Skeletal muscle satellite cell (primary cell): ENCODE results near the gene INTS2.

ENCODE experiments used
- H3K27me3 ChIP-seq: 2 replicates; pipeline ENCODE4 v1.7.0; 2013; ENCODE audit warnings: low read length; ENCODE audit not compliant: control insufficient read depth, insufficient read depth
- H3K36me3 ChIP-seq: 2 replicates; pipeline ENCODE4 v1.7.0; 2013; ENCODE audit warnings: mild to moderate bottlenecking, control low read depth, low read length; ENCODE audit not compliant: insufficient read depth
- H3K4me1 ChIP-seq: 2 replicates; pipeline ENCODE4 v1.7.0; 2013; ENCODE audit warnings: low read length; ENCODE audit not compliant: control insufficient read depth, insufficient read depth
- H3K4me2 ChIP-seq: 2 replicates; pipeline ENCODE4 v1.7.0; 2013; ENCODE audit warnings: mild to moderate bottlenecking, low read length
- H3K4me3 ChIP-seq: 2 replicates; pipeline ENCODE4 v1.7.0; 2013; ENCODE audit warnings: low read length
- H3K9ac ChIP-seq: 2 replicates; pipeline ENCODE4 v1.7.0; 2013; ENCODE audit warnings: mild to moderate bottlenecking, low read depth, low read length, moderate library complexity
- H3K9me3 ChIP-seq: replicated peaks from 2 replicates; pipeline ENCODE4 v1.7.0; 2013; ENCODE audit warnings: mild to moderate bottlenecking, control low read depth, low read length

INTS2 gene

GRCh38 chr17:61846761-61847375, 80.9 kb downstream of the INTS2 start:
- H3K9ac ChIP-seq: no peak overlapping the region
- H3K4me3 ChIP-seq: no peak overlapping the region
- peaks cover 3% of the 10 kb centered on the region for H3K36me3 ChIP-seq
- H3K9me3 ChIP-seq: no peaks in the 10 kb centered on the region
- no peaks in the 10 kb centered on the region for H3K4me1 ChIP-seq
- H3K27me3 ChIP-seq: no peaks in the 10 kb centered on the region
- no peak overlapping the region for H3K4me2 ChIP-seq

- no peak overlapping the region for H3K9ac ChIP-seq
- H3K4me1 ChIP-seq: no peaks in the 10 kb centered on the region
- H3K36me3 ChIP-seq: no peaks in the 10 kb centered on the region
- no peaks in the 10 kb centered on the region for H3K27me3 ChIP-seq
- H3K4me2 ChIP-seq: no peak overlapping the region
- no peak overlapping the region for H3K4me3 ChIP-seq
- H3K9me3 ChIP-seq: no peaks in the 10 kb centered on the region
Measured at GRCh38 chr17:61846088-61846487, 81.7 kb downstream of the INTS2 start.

- Histone ChIP-seq H3K36me3 (no peaks in the 10 kb centered on the region), H3K27me3 (no peaks in the 10 kb centered on the region), H3K9me3 (no peaks in the 10 kb centered on the region), H3K4me3 (no peak overlapping the region), H3K4me1 (no peaks in the 10 kb centered on the region), H3K4me2 (no peak overlapping the region), H3K9ac (no peak overlapping the region)
Measured at GRCh38 chr17:61843435-61843834, 84.3 kb downstream of the INTS2 start.

- Histone ChIP-seq H3K4me1 (no peaks in the 10 kb centered on the region), H3K4me2 (no peak overlapping the region), H3K36me3 (no peaks in the 10 kb centered on the region)
Measured at GRCh38 chr17:61842899-61843298, 84.9 kb downstream of the INTS2 start.

GRCh38 chr17:61839300-61839786, 88.4 kb downstream of the INTS2 start:
- H3K9me3 ChIP-seq: no peaks in the 10 kb centered on the region
- H3K4me3 ChIP-seq: no peak overlapping the region
- no peaks in the 10 kb centered on the region for H3K27me3 ChIP-seq

More at GRCh38 chr17:61842899-61843298, 84.9 kb downstream of the INTS2 start:
- no peak overlapping the region for H3K9ac ChIP-seq
- no peaks in the 10 kb centered on the region for H3K27me3 ChIP-seq
- no peak overlapping the region for H3K4me3 ChIP-seq
- H3K9me3 ChIP-seq: no peaks in the 10 kb centered on the region

GRCh38 chr17:61837175-61838051, 90.4 kb downstream of the INTS2 start:
- Histone ChIP-seq H3K4me3 (no peak overlapping the region), H3K9ac (no peak overlapping the region), H3K27me3 (no peaks in the 10 kb centered on the region), H3K9me3 (no peaks in the 10 kb centered on the region), H3K4me2 (no peak overlapping the region), H3K4me1 (peaks cover 5% of the 10 kb centered on the region), H3K36me3 (no peaks in the 10 kb centered on the region)

More at GRCh38 chr17:61839300-61839786, 88.4 kb downstream of the INTS2 start:
- Histone ChIP-seq H3K9ac (no peak overlapping the region), H3K4me2 (no peak overlapping the region), H3K4me1 (no peaks in the 10 kb centered on the region), H3K36me3 (no peaks in the 10 kb centered on the region)

GRCh38 chr17:61836266-61837174, 91.3 kb downstream of the INTS2 start:
- H3K36me3 ChIP-seq: no peaks in the 10 kb centered on the region
- no peak overlapping the region for H3K9ac ChIP-seq
- no peak overlapping the region for H3K4me2 ChIP-seq
- H3K27me3 ChIP-seq: no peaks in the 10 kb centered on the region
- H3K9me3 ChIP-seq: no peaks in the 10 kb centered on the region
- H3K4me1 ChIP-seq: peaks cover 5% of the 10 kb centered on the region
- no peak overlapping the region for H3K4me3 ChIP-seq

- Histone ChIP-seq H3K4me3 (no peak overlapping the region), H3K4me2 (no peak overlapping the region), H3K9ac (no peak overlapping the region), H3K27me3 (no peaks in the 10 kb centered on the region), H3K4me1 (peaks cover 5% of the 10 kb centered on the region), H3K36me3 (no peaks in the 10 kb centered on the region), H3K9me3 (no peaks in the 10 kb centered on the region)
Measured at GRCh38 chr17:61835606-61836005, 92.2 kb downstream of the INTS2 start.

- Histone ChIP-seq H3K4me1 (peaks cover 5% of the 10 kb centered on the region), H3K4me2 (no peak overlapping the region), H3K9me3 (no peaks in the 10 kb centered on the region)
Measured at GRCh38 chr17:61834610-61835009, 93.2 kb downstream of the INTS2 start.

GRCh38 chr17:61833536-61834193, 94.1 kb downstream of the INTS2 start:
- Histone ChIP-seq H3K9me3 (no peaks in the 10 kb centered on the region), H3K4me1 (peaks cover 5% of the 10 kb centered on the region), H3K27me3 (no peaks in the 10 kb centered on the region), H3K9ac (no peak overlapping the region), H3K4me2 (no peak overlapping the region), H3K4me3 (no peak overlapping the region), H3K36me3 (no peaks in the 10 kb centered on the region)

More at GRCh38 chr17:61834610-61835009, 93.2 kb downstream of the INTS2 start:
- no peaks in the 10 kb centered on the region for H3K36me3 ChIP-seq
- no peaks in the 10 kb centered on the region for H3K27me3 ChIP-seq
- H3K9ac ChIP-seq: no peak overlapping the region
- H3K4me3 ChIP-seq: no peak overlapping the region
